HepG2 (cell line): ENCODE measurements around the gene ARHGAP26. TPM values are rescaled to one million over a fixed set of nuclear protein-coding genes. Genes with fewer than 3 reads are reported as not detected.

ENCODE experiments used
- ATF7-NPFF ChIP-seq: sonication (generic); formaldehyde crosslinking; IDR thresholded peaks from 2 replicates; pipeline ENCODE4 v1.8.1; 2023; ENCODE audit warnings: mild to moderate bottlenecking, low read depth, missing genetic modification reagents, moderate library complexity
- CREB3 ChIP-seq: sonication (generic); formaldehyde crosslinking; IDR thresholded peaks from 2 replicates; pipeline ENCODE4 v1.5.0; 2020; ENCODE audit warnings: missing genetic modification reagents
- CREBL2 ChIP-seq: sonication (generic); formaldehyde crosslinking; IDR thresholded peaks from 2 replicates; pipeline ENCODE4 v1.8.1; 2023; ENCODE audit warnings: missing genetic modification reagents, mild to moderate bottlenecking, borderline replicate concordance
- HINFP ChIP-seq: sonication (generic); formaldehyde crosslinking; IDR thresholded peaks from 2 replicates; pipeline ENCODE4 v1.4.0; 2020; ENCODE audit warnings: low read depth, mild to moderate bottlenecking, missing genetic modification reagents
- KDM5B ChIP-seq: sonication (generic); formaldehyde crosslinking; IDR thresholded peaks from 2 replicates; pipeline ENCODE4 v1.4.0; 2020; ENCODE audit warnings: missing genetic modification reagents, mild to moderate bottlenecking, borderline replicate concordance
- KLF9 ChIP-seq: IDR thresholded peaks from 2 replicates; pipeline ENCODE4 v1.6.1; 2016; ENCODE audit warnings: low read depth
- NFE2L1 ChIP-seq: sonication (generic); formaldehyde crosslinking; IDR thresholded peaks from 2 replicates; pipeline ENCODE4 v1.4.0; 2020; ENCODE audit warnings: missing genetic modification reagents, mild to moderate bottlenecking, borderline replicate concordance
- NFIB ChIP-seq: sonication (generic); formaldehyde crosslinking; IDR thresholded peaks from 2 replicates; pipeline ENCODE4 v1.9.0; 2021; ENCODE audit warnings: missing genetic modification reagents, mild to moderate bottlenecking, borderline replicate concordance
- NFYB ChIP-seq: sonication (generic); formaldehyde crosslinking; IDR thresholded peaks from 2 replicates; pipeline ENCODE4 v1.4.0; 2020; ENCODE audit warnings: missing genetic modification reagents
- NPAS2 ChIP-seq: sonication (generic); formaldehyde crosslinking; IDR thresholded peaks from 2 replicates; pipeline ENCODE4 v1.8.0; 2022; ENCODE audit warnings: mild to moderate bottlenecking, missing genetic modification reagents, borderline replicate concordance
- NR2F1 ChIP-seq, 2 experiments: fragments of 450-650 bp in 1 of 2; formaldehyde crosslinking in 1 of 2; IDR thresholded peaks; 2 replicates each; pipeline versions ENCODE4 v1.5.0 to v1.6.1; 2016 to 2020; ENCODE audit warnings: mild to moderate bottlenecking in 1 of 2, missing compliant biosample characterization in 1 of 2, missing genetic modification reagents in 1 of 2, moderate library complexity in 1 of 2
- PITX1 ChIP-seq: sonication (generic); formaldehyde crosslinking; IDR thresholded peaks from 2 replicates; pipeline ENCODE4 v1.5.1; 2020; ENCODE audit warnings: mild to moderate bottlenecking, missing genetic modification reagents
- RBFOX2 ChIP-seq: fragments of 200-400 bp; formaldehyde crosslinking; IDR thresholded peaks from 2 replicates; pipeline ENCODE4 v1.6.1; 2017; ENCODE audit warnings: low read depth, mild to moderate bottlenecking, low read length
- RFX3 ChIP-seq: IDR thresholded peaks from 2 replicates; pipeline ENCODE4 v1.6.1; 2016; ENCODE audit warnings: missing biosample characterization, missing genetic modification reagents
- SATB2 ChIP-seq: sonication (generic); formaldehyde crosslinking; IDR thresholded peaks from 2 replicates; pipeline ENCODE4 v1.5.0; 2020; ENCODE audit warnings: missing genetic modification reagents
- SMYD3 ChIP-seq: sonication (generic); formaldehyde crosslinking; IDR thresholded peaks from 2 replicates; pipeline ENCODE4 v1.8.1; 2023; ENCODE audit warnings: mild to moderate bottlenecking, missing genetic modification reagents
- SNRNP70 ChIP-seq: fragments of 200-400 bp; formaldehyde crosslinking; IDR thresholded peaks from 2 replicates; pipeline ENCODE4 v1.6.1; 2017; ENCODE audit warnings: mild to moderate bottlenecking, low read depth, low read length, moderate library complexity
- TAF1 ChIP-seq: sonication (generic); formaldehyde crosslinking; IDR thresholded peaks from 2 replicates; pipeline ENCODE4 v1.4.0; 2020; ENCODE audit warnings: missing genetic modification reagents
- TBP ChIP-seq: sonication (generic); formaldehyde crosslinking; IDR thresholded peaks from 2 replicates; pipeline ENCODE4 v1.5.0; 2020; ENCODE audit warnings: missing genetic modification reagents
- THAP8 ChIP-seq: sonication (generic); formaldehyde crosslinking; IDR thresholded peaks from 2 replicates; pipeline ENCODE4 v1.5.1; 2020; ENCODE audit warnings: missing genetic modification reagents, mild to moderate bottlenecking, borderline replicate concordance
- ZEB1 ChIP-seq: IDR thresholded peaks from 2 replicates; pipeline ENCODE4 v1.6.1; 2012; ENCODE audit warnings: mild to moderate bottlenecking, low read depth, inconsistent platforms; ENCODE audit not compliant: insufficient replicate concordance
- ZNF263 ChIP-seq: sonication (generic); formaldehyde crosslinking; IDR thresholded peaks from 2 replicates; pipeline ENCODE4 v1.4.0; 2020; ENCODE audit warnings: missing genetic modification reagents
- ZNF333 ChIP-seq: sonication (generic); formaldehyde crosslinking; IDR thresholded peaks from 2 replicates; pipeline ENCODE4 v1.4.0; 2020; ENCODE audit warnings: mild to moderate bottlenecking, missing genetic modification reagents, borderline replicate concordance
- ZNF343 ChIP-seq: sonication (generic); formaldehyde crosslinking; IDR thresholded peaks from 2 replicates; pipeline ENCODE4 v1.4.0; 2020; ENCODE audit warnings: mild to moderate bottlenecking, missing genetic modification reagents
- ZNF703 ChIP-seq: sonication (generic); formaldehyde crosslinking; IDR thresholded peaks from 2 replicates; pipeline ENCODE4 v1.5.1; 2020; ENCODE audit warnings: missing genetic modification reagents, mild to moderate bottlenecking, moderate library complexity, borderline replicate concordance
- ZNF839 ChIP-seq: sonication (generic); formaldehyde crosslinking; IDR thresholded peaks from 2 replicates; pipeline ENCODE4 v1.4.0; 2020; ENCODE audit warnings: missing genetic modification reagents, mild to moderate bottlenecking, borderline replicate concordance
- ZNF878 ChIP-seq: sonication (generic); formaldehyde crosslinking; IDR thresholded peaks from 2 replicates; pipeline ENCODE4 v1.8.1; 2023; ENCODE audit warnings: mild to moderate bottlenecking, missing genetic modification reagents, moderate library complexity
- ZSCAN31 ChIP-seq: sonication (generic); formaldehyde crosslinking; IDR thresholded peaks from 2 replicates; pipeline ENCODE4 v1.5.0; 2020; ENCODE audit warnings: low read depth, mild to moderate bottlenecking, missing genetic modification reagents
- polyA plus RNA-seq, 8 experiments: library from polyadenylated mRNA; depleted of rRNA in 3 of 8; stranded (reverse) in 7 of 8; unstranded in 1 of 8; fragments of >200 nt; fragmentation: Illumina TruSeq in 4 of 8; extraction: Trizol in 4 of 8; gene quantifications; 2 replicates each; pipeline versions ENCODE4 v1.2.1 to v1.2.3, GENCODE V29; 2011 to 2016; ENCODE audit warnings: low read depth in 4 of 8, missing spikeins in 1 of 8, mixed read lengths in 1 of 8; ENCODE audit not compliant: insufficient read depth in 1 of 8
- total RNA-seq, 5 experiments: library from RNA; depleted of rRNA; stranded (reverse); fragments of >200 nt; fragmentation: Illumina TruSeq; extraction: Trizol; gene quantifications; 2 replicates each; pipeline ENCODE4 v1.2.3, GENCODE V29; 2016; ENCODE audit warnings: low read depth in 1 of 5

Gene ARHGAP26
- total and polyA plus RNA-seq, 2 of the 13 experiments (the other 11 are each of a cell fraction or from before 2014, with no cell fraction given), result 9.6 to 18.2 TPM

GRCh38 chr5:142807372-142807911 lies 37.3 kb downstream of the ARHGAP26 start (continued):
- TF ChIP-seq SNRNP70, result no peak
- TF ChIP-seq NFYB (CRISPR knock-in tag), result no peak
- no peak for TF ChIP-seq THAP8 (CRISPR knock-in tag)
- TF ChIP-seq ZNF343 (CRISPR knock-in tag), result 0 out of 2 replicates have a peak, but pooled peaks have one; percentile 51
- TF ChIP-seq NFE2L1 (CRISPR knock-in tag), result no peak
- TF ChIP-seq TBP (CRISPR knock-in tag), result no peak
- TF ChIP-seq RFX3 (CRISPR knock-in tag), result peak; percentile 37; the same call in 1 of the 2 replicates
- TF ChIP-seq ZNF878 (CRISPR knock-in tag), result peak; percentile 77; the same call in 1 of the 2 replicates
- peak; percentile 75; the same call in 1 of the 2 replicates for TF ChIP-seq SMYD3 (CRISPR knock-in tag)
- peak; percentile 71; the same call in 1 of the 2 replicates for TF ChIP-seq KDM5B (CRISPR knock-in tag)
- 0 out of 2 replicates have a peak, but pooled peaks have one; percentile 55 for TF ChIP-seq ATF7-NPFF
- no peak for TF ChIP-seq NPAS2 (CRISPR knock-in tag)
- TF ChIP-seq NR2F1 (CRISPR knock-in tag; IDR thresholded peaks at IDR 0.05), result peak; percentile 98 to 99
- no peak for TF ChIP-seq CREB3
- TF ChIP-seq ZNF703 (CRISPR knock-in tag), result peak; percentile 59; the same call in 1 of the 2 replicates
- TF ChIP-seq HINFP (CRISPR knock-in tag), result peak; percentile 64; the same call in 1 of the 2 replicates
- no peak for TF ChIP-seq RBFOX2
- no peak for TF ChIP-seq TAF1 (CRISPR knock-in tag)
- no peak for TF ChIP-seq ZNF839 (CRISPR knock-in tag)
- TF ChIP-seq ZNF333 (CRISPR knock-in tag), result no peak
- TF ChIP-seq ZEB1, result peak; percentile 53
- TF ChIP-seq ZNF263 (CRISPR knock-in tag), result no peak
- peak; percentile 65; the same call in 1 of the 2 replicates for TF ChIP-seq ZSCAN31 (CRISPR knock-in tag)
- TF ChIP-seq PITX1 (CRISPR knock-in tag), result peak; percentile 99
- TF ChIP-seq KLF9 (CRISPR knock-in tag), result peak; percentile 76; the same call in 1 of the 2 replicates
- TF ChIP-seq NFIB (CRISPR knock-in tag), result no peak
- no peak for TF ChIP-seq CREBL2 (CRISPR knock-in tag)
- TF ChIP-seq SATB2, result no peak
